K562 (cell line): ENCODE measurements around the gene GCN1. TPM values are rescaled to one million over a fixed set of nuclear protein-coding genes. Genes with fewer than 3 reads are reported as not detected.

Experiments used
- ARNT ChIP-seq, 2 experiments: fragments of 450-650 bp; IDR thresholded peaks; 2 replicates each; pipeline ENCODE4 v1.6.1; 2016; ENCODE audit warnings: mild to moderate bottlenecking in 1 of 2
- CBX3 ChIP-seq, 2 experiments: IDR thresholded peaks; 1 replicate in 1 of 2; 2 replicates in 1 of 2; pipeline ENCODE4 v1.6.1; 2012; ENCODE audit warnings: inconsistent platforms in 2 of 2, low read length in 2 of 2, borderline replicate concordance in 1 of 2, control low read depth in 1 of 2
- CREB3 ChIP-seq: fragments of 450-650 bp; conservative IDR thresholded peaks from 2 replicates; pipeline ENCODE4 v1.6.1; 2016; ENCODE audit warnings: missing genetic modification characterization, low read depth, mild to moderate bottlenecking, missing compliant biosample characterization, moderate library complexity
- CSDE1 ChIP-seq, 2 experiments: fragments of 450-650 bp; IDR thresholded peaks; 2 replicates each; pipeline ENCODE4 v1.6.1; 2016; ENCODE audit warnings: mild to moderate bottlenecking in 1 of 2
- CXXC5 ChIP-seq: fragments of 250-450 bp; sonication (Bioruptor Pico); IDR thresholded peaks from 2 replicates; pipeline ENCODE4 v1.8.0; 2022; ENCODE audit warnings: inconsistent platforms, mild to moderate bottlenecking, moderate library complexity
- DLX4 ChIP-seq: fragments of 250-450 bp; sonication (Bioruptor Pico); IDR thresholded peaks from 2 replicates; pipeline ENCODE4 v1.6.1; 2021; ENCODE audit warnings: mild to moderate bottlenecking
- EGR1 ChIP-seq: fragments of 450-650 bp; conservative IDR thresholded peaks from 2 replicates; pipeline ENCODE4 v1.6.1; 2017; ENCODE audit warnings: mild to moderate bottlenecking
- ESRRA ChIP-seq: fragments of 450-650 bp; IDR thresholded peaks from 2 replicates; pipeline ENCODE4 v1.6.1; 2014; ENCODE audit warnings: low read depth, mild to moderate bottlenecking, moderate library complexity, borderline replicate concordance
- GABPA ChIP-seq: fragments of 200-800 bp; sonication (Bioruptor generic); conservative IDR thresholded peaks from 2 replicates; pipeline ENCODE4 v1.6.1; 2016; ENCODE audit warnings: low read depth, missing genetic modification characterization, missing compliant biosample characterization
- GTF2E2 ChIP-seq: fragments of 200-800 bp; sonication (Bioruptor generic); IDR thresholded peaks from 2 replicates; pipeline ENCODE4 v1.6.1; 2016; ENCODE audit warnings: missing genetic modification characterization, missing compliant biosample characterization
- ILF3 ChIP-seq: fragments of 450-650 bp; IDR thresholded peaks from 2 replicates; pipeline ENCODE4 v1.6.1; 2018; ENCODE audit warnings: antibody characterized with exemption, mild to moderate bottlenecking, moderate library complexity, borderline replicate concordance
- KDM1A ChIP-seq, 2 experiments: fragments of 450-650 bp; IDR thresholded peaks; 2 replicates each; pipeline ENCODE4 v1.6.1; 2016; ENCODE audit warnings: mild to moderate bottlenecking in 2 of 2
- NELFE ChIP-seq: IDR thresholded peaks from 2 replicates; pipeline ENCODE4 v1.6.1; 2011; ENCODE audit warnings: mild to moderate bottlenecking; ENCODE audit not compliant: insufficient read depth, insufficient read length
- POLR3G ChIP-seq: IDR thresholded peaks from 2 replicates; pipeline ENCODE4 v1.6.1; 2011; ENCODE audit not compliant: insufficient read length, insufficient replicate concordance; ENCODE audit errors: extremely low read depth
- RBFOX2 ChIP-seq: fragments of 200-400 bp; formaldehyde crosslinking; IDR thresholded peaks from 2 replicates; pipeline ENCODE4 v1.6.1; 2017; ENCODE audit warnings: low read depth, mild to moderate bottlenecking, low read length, moderate library complexity
- RBM14 ChIP-seq: fragments of 200-400 bp; formaldehyde crosslinking; IDR thresholded peaks from 2 replicates; pipeline ENCODE4 v1.6.1; 2018; ENCODE audit warnings: low read depth, mild to moderate bottlenecking, low read length, moderate library complexity, borderline replicate concordance; ENCODE audit not compliant: insufficient read depth
- U2AF1 ChIP-seq: fragments of 200-400 bp; formaldehyde crosslinking; optimal IDR thresholded peaks from 2 replicates; pipeline ENCODE3; 2017; ENCODE audit warnings: mild to moderate bottlenecking, low read depth, low read length, moderate library complexity
- ZKSCAN8 ChIP-seq: fragments of 200-800 bp; sonication (Bioruptor generic); IDR thresholded peaks from 2 replicates; pipeline ENCODE4 v1.6.1; 2016; ENCODE audit warnings: missing genetic modification characterization, missing compliant biosample characterization
- polyA plus RNA-seq, 8 experiments: library from polyadenylated mRNA; depleted of rRNA in 4 of 8; stranded (reverse) in 5 of 8; unstranded in 3 of 8; fragments of >200 nt; fragmentation: Nextera tagmentation in 2 of 8; fragmentation: Illumina TruSeq in 1 of 8; extraction: Ambion mirVana in 2 of 8; extraction: Trizol in 1 of 8; gene quantifications; 2 replicates each; pipeline versions ENCODE4 v1.2.1 to v1.2.3, GENCODE V29; 2011 to 2014; ENCODE audit warnings: inconsistent platforms in 1 of 8, missing spikeins in 1 of 8
- total RNA-seq, 7 experiments: library from RNA; depleted of rRNA in 6 of 7; stranded (reverse); fragments of >200 nt in 6 of 7; fragmentation: Illumina TruSeq in 2 of 7; extraction: Trizol in 2 of 7; gene quantifications; 2 replicates each; pipeline versions ENCODE4 v1.2.1 to v1.2.3, GENCODE V29; 2011 to 2021; ENCODE audit warnings: low replicate concordance in 1 of 7
- TF ChIP-seq, protein P1 (sequence below), 2 experiments: fragments of 250-450 bp in 1 of 2; fragments of 450-650 bp in 1 of 2; sonication (Bioruptor Pico) in 1 of 2; IDR thresholded peaks; 2 replicates each; pipeline versions ENCODE4 v1.6.1 to v1.8.0; 2016 to 2021; ENCODE audit warnings: mild to moderate bottlenecking in 2 of 2, moderate library complexity in 2 of 2, missing compliant biosample characterization in 1 of 2, missing genetic modification characterization in 1 of 2
- TF ChIP-seq, protein P2 (sequence below): fragments of 450-650 bp; formaldehyde crosslinking; IDR thresholded peaks from 2 replicates; pipeline ENCODE4 v1.4.0; 2022; ENCODE audit warnings: mild to moderate bottlenecking, moderate library complexity
- TF ChIP-seq, protein P3 (sequence below): sonication (generic); formaldehyde crosslinking; IDR thresholded peaks from 2 replicates; pipeline ENCODE4 v1.8.0; 2022; ENCODE audit warnings: missing genetic modification reagents, mild to moderate bottlenecking, borderline replicate concordance

Gene GCN1
- total and polyA plus RNA-seq, 9 of the 15 experiments (the other 6 are each of a cell fraction or from before 2014, with no cell fraction given) = 11.9 to 190 (median 51.7) TPM

DNA sequence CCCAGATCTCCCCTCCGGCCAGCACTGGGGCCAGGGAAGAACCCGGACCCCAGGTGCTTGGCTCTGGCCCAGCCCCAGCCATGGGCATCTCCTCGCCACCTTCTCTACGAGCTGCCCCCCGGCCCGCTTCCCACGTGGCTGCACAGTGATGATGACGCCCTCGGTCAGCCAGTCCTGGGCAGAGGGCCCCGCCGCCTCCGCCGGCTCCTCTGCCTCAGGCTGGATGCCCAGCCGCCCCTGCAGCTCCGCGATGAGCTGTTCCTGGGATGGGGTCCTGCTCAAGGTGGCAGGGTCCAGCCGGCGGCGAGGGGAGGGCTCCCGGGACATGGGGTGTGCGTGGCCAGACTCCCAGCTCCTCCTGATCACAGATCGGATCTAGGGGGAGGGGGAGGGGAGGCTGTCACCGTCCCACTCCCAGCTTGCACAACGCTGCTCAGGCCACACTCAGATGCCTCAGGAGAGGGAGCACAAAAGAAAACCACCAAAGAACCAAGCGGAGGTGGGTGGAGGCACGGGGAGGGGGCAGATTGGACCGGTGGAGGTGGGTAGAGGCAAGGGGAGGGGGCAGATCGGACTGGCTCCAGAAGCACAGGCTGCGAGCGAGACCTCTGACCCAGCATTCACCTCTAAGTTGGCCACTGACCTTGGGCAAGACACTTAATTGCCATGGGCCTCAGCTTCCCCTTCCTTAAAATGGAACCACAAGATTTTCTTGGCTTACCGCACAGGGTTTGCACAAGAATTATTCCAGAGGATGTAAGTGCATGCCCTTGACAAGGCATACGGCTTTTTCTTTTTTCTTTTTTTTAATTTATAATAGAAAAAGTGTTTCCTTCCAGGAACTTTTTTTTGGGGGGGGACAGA lies 22.5 kb upstream of the GCN1 start (continued):
- no peak for TF ChIP-seq CREB3 (tag)
- no peak for TF ChIP-seq CBX3 (IDR thresholded peaks at IDR 0.05; ENCODE audit: borderline replicate concordance in 1 of 2, low read length in 2 of 2)
- no peak for TF ChIP-seq POLR3G
- TF ChIP-seq, protein P1, sequence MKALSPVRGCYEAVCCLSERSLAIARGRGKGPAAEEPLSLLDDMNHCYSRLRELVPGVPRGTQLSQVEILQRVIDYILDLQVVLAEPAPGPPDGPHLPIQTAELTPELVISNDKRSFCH (CRISPR knock-in tag; IDR thresholded peaks at IDR 0.05) = no peak
- TF ChIP-seq, protein P1 (tag; IDR thresholded peaks at IDR 0.05) = no peak
- 0 out of 2 replicates have a peak, but pooled peaks have one; percentile 12 for TF ChIP-seq RBFOX2
- no peak for TF ChIP-seq U2AF1
- TF ChIP-seq ESRRA = peak; percentile 23; the same call in 1 of the 2 replicates
- TF ChIP-seq GABPA (tag) = no peak
- TF ChIP-seq ILF3 = no peak
- no peak for TF ChIP-seq ARNT (IDR thresholded peaks at IDR 0.05)
- TF ChIP-seq CSDE1 (IDR thresholded peaks at IDR 0.05) = no peak
- TF ChIP-seq ZKSCAN8 (CRISPR knock-in tag) = no peak
- no peak for TF ChIP-seq GTF2E2 (tag)
- no peak for TF ChIP-seq DLX4 (CRISPR knock-in tag)
- TF ChIP-seq RBM14 = no peak
- TF ChIP-seq, protein P2, sequence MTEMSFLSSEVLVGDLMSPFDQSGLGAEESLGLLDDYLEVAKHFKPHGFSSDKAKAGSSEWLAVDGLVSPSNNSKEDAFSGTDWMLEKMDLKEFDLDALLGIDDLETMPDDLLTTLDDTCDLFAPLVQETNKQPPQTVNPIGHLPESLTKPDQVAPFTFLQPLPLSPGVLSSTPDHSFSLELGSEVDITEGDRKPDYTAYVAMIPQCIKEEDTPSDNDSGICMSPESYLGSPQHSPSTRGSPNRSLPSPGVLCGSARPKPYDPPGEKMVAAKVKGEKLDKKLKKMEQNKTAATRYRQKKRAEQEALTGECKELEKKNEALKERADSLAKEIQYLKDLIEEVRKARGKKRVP = no peak
- TF ChIP-seq, protein P3, sequence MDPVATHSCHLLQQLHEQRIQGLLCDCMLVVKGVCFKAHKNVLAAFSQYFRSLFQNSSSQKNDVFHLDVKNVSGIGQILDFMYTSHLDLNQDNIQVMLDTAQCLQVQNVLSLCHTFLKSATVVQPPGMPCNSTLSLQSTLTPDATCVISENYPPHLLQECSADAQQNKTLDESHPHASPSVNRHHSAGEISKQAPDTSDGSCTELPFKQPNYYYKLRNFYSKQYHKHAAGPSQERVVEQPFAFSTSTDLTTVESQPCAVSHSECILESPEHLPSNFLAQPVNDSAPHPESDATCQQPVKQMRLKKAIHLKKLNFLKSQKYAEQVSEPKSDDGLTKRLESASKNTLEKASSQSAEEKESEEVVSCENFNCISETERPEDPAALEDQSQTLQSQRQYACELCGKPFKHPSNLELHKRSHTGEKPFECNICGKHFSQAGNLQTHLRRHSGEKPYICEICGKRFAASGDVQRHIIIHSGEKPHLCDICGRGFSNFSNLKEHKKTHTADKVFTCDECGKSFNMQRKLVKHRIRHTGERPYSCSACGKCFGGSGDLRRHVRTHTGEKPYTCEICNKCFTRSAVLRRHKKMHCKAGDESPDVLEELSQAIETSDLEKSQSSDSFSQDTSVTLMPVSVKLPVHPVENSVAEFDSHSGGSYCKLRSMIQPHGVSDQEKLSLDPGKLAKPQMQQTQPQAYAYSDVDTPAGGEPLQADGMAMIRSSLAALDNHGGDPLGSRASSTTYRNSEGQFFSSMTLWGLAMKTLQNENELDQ (CRISPR knock-in tag) = no peak
- peak in 1 of 2 experiments; percentile 68; a peak in 1 of 4 replicates for TF ChIP-seq KDM1A (IDR thresholded peaks at IDR 0.05)
- TF ChIP-seq EGR1 = no peak
- TF ChIP-seq NELFE = no peak
- no peak for TF ChIP-seq CXXC5 (CRISPR knock-in tag)
